GM18502 (cell line): ENCODE measurements around the gene EPHX1.
"Not testable (repeated sequence)": the region's sequence is repeated elsewhere in the genome, so short reads cannot be mapped to it uniquely, and the experiment has no call there.

ENCODE experiments used
- ATAC-seq: cut with Tn5 transposase; IDR thresholded peaks from one replicate; pipeline ENCODE4 v1.9.1; 2021; ENCODE audit warnings: mild to moderate bottlenecking; ENCODE audit not compliant: unreplicated experiment, poor library complexity

Gene EPHX1

DNA sequence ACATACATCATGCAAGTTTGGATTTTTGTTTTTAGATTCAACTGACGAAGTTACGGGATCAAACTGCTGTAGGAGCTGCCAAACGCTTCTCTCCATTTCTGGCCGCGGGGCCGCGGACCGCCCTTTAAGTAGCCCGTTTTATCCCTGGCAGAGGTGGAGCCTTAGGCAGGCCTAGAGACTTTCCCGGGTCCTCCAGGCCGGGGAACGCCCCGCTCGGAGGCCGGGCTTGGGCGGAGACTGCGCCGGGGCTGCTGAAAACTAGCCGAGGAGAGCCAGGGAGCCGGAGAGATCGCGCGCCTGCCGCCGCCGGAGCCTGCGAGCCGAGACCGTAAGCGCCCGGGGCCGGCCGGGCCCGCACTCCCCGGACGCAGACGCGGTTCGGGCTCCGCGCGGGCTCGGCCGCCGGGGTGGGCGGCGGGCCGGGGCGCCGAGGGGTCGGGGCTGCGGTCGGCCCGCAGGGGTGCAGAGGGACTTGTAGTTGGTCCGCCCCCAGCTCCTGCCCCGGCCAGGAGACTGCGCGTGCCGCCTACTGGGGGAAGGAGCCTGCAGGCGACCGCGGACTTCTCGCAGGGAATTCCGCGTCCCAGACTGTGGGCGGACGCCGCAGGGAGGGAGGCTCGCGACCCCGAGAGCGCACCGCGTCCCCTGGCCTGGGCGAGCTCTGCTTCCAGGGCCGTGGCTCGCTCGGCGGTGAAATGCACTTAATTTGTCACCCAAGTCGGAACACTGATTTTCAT, at the start of gene EPHX1:
TSS of gene EPHX1 (plus strand) at position 283 of the 737 bp plus-strand sequence. CDS start 18,606 bp downstream, outside the sequence.
- ATAC-seq: peak; percentile 98

DNA sequence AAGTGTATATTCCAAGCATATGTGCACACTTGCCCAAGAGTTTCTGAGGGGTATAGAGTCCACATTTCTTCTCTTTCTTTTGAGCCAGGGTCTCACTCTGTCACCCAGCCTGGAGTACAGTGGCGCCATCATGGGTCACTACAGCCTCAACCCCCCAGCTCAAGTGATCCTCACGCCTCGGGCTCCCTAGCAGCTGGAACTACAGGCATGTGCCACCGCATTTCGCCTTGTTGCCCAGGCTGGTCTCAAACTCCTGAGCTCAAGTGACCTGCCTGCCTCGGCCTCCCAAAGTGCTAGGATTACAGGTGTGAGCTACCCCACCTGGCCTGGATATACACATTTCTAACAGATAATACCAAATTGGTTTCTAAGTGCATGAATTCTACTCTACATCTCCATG, 49.4 kb upstream of the EPHX1 start:
- ATAC-seq: no peak

DNA sequence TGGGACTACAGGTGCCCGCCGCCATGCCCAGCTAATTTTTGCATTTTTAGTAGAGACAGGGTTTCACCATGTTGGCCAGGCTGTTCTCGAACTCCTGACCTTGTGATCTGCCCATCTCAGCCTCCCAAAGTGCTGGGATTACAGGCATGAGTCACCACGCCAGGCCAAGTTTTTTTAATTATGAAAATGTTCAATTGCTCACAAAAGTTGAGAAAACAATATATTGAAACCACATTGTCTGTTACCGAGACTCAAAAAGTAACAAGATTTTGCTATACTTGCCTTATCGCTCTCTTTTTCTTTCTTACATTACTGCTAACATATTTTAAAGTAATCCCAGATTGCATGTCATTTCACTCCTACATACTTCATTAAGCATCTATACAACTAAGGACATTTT, 48.5 kb upstream of the EPHX1 start:
- ATAC-seq: not testable (repeated sequence)

GRCh38 chr1:225762002-225762441, 47.9 kb upstream of the EPHX1 start:
- no peak for ATAC-seq

- no peak for ATAC-seq
These were observed 47.5 kb upstream of the EPHX1 start for GRCh38 chr1:225762444-225762843.

DNA sequence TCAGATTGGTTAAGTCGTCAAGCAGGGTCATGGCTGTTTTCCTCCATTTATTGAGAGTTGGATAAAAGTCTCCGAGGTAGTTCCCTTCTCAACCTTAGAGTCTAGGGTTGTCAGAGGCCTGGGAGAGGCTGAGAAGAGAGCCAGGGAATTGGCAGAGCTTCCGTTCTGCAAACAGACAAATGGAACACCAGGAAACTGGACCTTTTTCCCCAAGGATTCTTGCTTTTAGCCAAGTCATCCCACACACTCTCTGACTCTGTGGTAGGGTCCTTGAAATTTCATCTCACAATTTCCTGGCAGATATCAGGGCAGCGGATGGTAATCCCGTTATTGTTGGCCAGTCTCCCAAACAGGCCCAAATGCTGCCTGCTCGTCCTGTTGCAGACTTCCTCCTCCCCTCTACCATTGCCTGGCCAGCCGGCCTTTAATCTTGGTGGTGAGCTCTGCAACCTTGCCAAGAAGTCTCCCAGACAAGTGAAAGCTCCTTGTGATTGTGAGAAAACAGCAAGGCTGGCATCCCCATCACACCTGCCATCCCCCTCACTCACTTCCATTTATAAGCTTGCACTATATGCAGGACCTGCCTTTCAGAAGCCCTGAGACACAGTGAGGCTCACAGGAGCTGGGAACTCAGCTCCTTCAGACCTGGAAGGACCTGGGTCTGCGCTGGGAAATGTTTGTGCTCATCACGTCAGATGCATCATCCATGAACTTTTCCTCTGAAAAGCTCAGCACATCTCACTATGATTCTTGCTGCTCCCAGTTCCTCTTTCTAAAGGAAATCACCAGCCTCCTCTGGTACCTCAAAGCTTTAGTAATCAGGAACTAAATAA, 46.0 kb upstream of the EPHX1 start:
- ATAC-seq: no peak

- ATAC-seq: no peak
These were observed 43.8 kb upstream of the EPHX1 start for GRCh38 chr1:225765982-225766674.

DNA sequence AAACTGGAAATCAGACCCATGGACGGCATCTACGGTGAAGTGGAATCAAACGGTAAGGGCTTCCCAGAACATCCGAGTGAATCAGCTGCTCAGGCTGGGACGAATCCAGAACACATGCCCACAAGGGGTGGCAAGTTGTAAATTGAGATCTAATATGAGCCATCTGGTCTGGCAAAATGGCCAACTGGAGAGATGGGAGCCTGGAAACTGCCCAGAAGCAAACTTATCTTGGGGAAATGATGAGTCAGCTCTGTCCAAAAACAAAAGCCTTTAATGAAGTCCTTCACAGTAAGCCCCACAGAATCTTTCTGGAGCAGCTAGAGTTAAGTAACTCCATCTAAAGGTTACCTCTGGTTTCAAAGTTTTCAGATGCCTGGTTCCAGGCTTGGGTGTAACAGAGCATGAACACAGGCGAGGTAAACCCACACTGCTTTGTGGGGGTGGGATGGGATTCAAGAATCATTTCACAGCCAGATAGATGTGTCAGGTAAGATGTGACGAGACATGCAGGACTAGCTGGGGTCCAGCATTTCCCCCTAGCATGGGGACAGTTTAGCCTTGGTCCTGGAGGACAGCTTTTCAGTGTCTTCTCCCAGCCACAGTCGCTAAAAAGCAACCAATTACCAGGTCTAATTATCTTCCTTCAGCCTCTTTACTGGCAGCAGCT, 42.8 kb upstream of the EPHX1 start:
- ATAC-seq: no peak

DNA sequence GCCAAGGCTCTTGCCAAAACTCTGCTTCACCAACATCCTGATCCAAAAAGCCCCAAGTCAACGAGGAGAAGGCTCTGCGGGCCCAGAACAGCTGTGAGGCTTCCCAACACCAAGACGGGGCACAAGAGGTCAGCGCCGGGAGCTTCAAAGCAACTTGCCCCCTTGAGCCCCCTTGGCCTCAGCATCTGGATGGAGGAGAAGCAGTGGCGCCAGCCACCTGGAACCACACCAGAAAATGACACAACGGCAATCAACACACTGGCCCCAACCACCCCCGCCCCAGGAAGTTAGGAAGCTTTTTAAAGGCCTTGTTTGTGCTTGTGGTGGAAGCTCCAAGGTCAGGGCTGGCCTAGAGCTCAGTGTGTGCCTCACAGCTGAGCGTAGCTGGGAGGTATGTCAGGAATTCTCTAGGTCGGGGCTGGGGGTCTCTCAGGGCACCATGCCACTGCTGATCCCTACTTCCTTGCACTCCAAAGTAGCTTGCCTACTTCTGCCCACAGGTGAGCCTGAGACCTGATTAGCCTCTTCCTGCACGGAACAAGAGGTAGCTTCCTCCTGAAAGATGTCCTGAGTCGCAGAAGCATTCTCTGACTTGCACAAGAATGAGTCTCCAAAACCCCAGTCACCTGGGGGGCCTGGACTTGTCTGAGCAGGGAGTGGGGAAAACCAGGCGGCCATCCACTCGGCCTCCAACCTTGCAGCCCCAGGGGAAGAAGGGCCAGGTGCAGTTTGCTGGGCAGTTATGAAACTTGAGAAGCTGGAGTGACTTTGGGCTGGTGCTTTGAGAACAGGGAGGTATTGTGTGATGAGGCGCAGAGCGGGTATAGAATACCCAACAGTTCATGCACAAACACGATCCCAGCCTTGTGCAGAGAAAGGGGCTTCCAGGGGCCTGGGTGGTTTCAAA, 42.0 kb upstream of the EPHX1 start:
- no peak for ATAC-seq

DNA sequence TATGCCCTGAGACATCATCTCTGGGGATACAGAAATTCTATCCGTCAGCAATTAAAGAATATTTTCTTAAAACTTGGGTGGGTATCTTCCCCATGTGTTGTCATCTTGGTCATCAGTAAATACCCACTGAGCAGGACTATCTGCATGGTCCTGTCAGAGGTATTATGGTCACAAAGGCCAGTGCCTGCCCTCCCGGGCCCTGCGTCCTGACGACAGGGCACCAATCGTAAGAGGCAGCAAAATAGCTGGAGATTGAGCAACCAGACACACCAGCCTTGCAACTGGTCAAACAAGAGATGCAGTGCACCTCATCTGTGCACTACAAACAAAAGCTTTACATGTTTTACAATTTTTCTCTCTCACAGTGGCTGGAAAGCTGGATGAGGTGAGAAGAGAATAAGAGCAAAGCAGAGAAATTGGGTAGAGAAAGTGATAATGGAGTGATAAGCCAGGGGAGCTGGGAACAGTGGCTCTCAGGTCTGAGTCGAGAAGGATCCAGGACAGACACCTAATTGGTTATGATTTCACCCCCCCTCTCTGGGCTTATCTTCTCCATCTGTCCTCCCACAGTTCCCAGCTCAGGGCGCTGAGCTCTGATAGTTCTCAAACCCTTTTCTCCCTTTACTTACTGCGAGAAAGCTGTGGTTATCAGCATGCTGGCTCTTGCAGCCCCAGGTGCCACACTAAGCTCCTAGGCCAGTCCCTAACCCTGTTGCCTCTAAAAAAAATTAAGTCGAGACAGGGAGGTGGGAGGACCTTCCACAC, 41.1 kb upstream of the EPHX1 start:
- ATAC-seq: no peak

DNA sequence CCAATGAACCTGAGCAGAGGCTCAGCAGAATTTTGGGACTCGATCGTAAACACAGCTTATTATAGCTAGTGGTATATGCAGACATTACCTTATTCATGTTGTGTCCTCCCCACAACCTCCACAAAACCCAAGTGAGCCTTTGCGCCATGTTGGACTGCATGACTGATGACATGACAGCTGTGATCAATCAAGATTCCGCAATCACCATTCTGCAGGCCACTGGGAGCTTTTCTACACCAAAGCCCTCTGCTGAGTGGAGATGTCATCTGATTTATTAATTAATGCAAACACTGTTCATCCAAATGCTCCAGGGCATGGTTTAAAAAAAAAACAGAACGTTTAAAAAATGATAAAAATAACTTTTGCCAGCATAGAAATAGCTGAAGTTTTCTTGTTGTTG, 40.2 kb upstream of the EPHX1 start:
- ATAC-seq: no peak

DNA sequence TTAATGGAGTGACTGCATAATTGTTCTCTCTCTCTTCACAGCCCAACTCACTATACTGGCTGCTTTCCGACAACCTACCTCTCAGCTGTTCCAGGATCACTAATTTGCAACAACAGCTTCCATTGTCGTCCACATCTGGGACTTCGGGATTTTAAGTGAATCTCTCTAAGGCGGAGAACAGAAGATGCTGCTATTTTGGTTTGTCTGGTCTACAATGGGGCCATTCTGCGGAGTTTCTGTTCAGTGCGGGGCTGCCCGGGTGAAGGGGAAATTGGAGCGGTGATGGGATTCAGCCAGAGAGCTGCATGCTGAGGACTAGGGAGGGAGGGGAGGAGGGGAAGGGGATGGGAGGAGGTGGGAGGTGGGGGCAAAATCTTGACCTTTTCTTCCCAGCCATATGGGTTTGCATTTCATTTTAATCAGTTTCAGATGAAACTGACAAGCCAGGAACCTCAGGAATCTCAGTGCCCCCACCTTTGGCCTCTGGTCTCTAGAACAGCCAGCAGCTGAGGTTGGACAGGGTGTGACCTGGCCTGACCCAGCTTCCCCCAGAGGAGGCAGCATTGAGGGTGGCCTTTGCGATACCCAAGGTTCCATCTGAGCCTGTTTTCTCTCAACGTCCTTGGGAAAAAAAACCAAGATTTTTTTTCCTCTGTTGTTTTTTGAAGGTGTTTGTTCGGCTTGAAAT, 39.2 kb upstream of the EPHX1 start:
- ATAC-seq: no peak

DNA sequence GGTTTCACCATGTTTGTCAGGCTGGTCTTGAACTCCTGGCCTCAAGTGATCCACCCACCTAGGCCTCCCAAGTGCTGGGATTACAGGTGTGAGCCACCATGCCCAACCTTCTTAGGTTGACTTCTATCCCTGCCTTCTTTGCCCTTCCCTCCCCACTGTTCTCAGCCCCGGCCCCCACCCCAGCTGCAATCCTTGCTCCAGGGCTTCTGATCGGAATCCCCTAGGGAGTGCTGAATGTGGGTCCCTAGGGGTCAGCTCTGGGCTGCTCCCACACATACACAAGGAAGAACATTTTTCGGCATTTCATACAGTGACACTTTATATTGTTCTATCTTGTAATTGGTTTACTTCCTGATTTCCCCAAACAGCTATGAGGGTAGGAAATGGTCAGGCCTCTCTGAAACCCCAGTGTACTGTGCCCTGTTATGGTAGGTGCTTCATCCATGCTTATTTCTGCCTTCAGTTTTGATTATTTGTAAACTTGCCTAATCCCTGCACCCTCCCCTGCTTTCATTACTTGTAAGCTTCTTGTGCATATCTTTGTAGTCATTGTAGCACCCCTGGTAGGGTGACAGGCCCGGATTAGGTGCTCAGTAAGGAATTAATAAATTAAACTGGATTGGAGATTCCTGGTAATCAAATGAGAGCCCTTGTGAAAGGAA, 38.1 kb upstream of the EPHX1 start:
- no peak for ATAC-seq

- ATAC-seq: peak; percentile 44
These were observed 37.6 kb upstream of the EPHX1 start for GRCh38 chr1:225772323-225772768.

DNA sequence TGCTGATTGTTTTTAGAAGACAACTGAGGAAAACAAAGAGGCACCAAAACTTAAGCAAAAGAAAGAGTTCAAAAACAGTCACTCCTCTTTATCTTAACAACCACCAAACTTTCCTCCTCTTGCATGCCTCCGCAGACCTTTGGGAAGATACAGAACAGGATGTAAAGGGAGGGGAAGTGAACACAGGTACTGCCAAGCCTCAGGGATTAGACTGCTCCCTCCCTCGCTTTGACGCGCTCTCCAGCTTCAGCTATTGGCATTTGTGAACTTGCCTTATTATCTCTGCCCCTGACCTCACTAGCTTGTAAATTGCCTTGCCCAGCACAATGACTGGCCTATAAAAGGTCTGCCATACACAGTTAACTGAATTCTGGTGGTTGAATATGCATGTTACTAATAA, 37.1 kb upstream of the EPHX1 start:
- no peak for ATAC-seq

DNA sequence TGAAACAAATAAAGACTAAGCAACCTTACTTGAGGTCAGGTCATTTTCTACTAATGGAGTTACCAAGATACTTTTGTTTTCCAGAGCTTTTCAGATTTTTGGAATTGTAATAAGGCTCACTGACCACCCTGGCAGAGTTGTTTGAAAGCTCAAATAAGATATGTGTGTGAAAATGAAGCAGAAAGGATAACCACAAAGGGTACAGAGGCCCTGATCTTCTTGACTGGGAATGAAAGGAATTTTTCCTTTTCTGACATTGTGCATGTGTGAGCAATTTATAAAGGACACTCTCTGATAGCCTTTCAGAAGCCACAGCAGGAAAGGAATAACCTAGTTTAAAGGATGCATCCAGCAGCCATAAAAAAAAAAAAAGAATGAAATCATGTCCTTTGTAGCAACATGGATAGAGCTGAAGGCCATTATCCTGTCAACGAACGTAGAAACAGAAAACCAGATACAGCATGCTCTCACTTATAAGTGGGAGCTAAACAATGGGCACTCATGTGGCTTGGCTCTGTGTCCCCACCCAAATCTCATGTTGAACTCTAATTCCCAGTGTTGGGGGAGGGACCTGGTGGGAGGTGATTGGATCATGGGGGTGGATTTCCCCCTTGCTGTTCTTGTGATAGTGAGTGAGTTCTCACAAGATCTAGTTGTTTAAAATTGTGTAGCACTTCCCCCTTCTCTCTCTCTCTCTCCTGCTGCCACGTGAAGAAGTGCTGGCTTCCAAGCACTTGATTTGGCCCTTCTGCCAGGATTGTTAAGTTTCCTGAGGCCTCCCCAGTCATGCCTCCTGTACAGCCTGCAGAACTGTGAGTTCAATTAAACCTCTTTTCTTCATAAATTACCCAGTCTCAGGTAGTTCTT, 35.4 kb upstream of the EPHX1 start:
- no peak for ATAC-seq

DNA sequence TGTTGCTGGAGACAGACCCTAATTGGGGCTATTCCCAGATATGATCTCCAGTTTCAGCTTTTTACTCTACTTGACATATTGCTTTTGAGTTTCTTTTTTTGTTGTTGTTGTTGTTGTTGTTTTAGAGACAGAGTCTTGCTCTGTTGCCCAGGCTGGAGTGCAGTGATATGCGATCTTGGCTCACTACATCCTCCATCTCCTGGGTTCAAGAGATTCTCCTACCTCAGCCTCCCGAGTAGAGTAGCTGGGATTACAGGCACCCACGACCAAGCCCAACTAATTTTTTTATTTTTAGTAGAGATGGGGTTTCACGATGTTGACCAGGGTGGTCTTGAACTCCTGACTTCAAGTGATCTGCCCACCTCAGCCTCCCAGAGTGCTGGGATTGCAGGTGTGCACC, 33.6 kb upstream of the EPHX1 start:
- no peak for ATAC-seq
